Fibroblast of gingiva (primary cell): ENCODE measurements around the gene CDH23.

Source experiments
- DNase-seq: peaks from one replicate; pipeline ENCODE4 v3.0.0-alpha.2; 2011; ENCODE audit warnings: low read depth

The CDH23 gene

GRCh38 chr10:71537681-71538080 lies 141.0 kb downstream of the CDH23 start:
- no peak for DNase-seq

- no peak for DNase-seq
These were observed 142.0 kb downstream of the CDH23 start for GRCh38 chr10:71538608-71539260.

GRCh38 chr10:71539442-71540118 lies 142.9 kb downstream of the CDH23 start:
- no peak for DNase-seq

GRCh38 chr10:71542478-71542877 lies 145.8 kb downstream of the CDH23 start:
- DNase-seq: no peak

GRCh38 chr10:71543608-71544170 lies 147.0 kb downstream of the CDH23 start:
- DNase-seq: no peak

- DNase-seq: no peak
These were observed 148.3 kb downstream of the CDH23 start for GRCh38 chr10:71545001-71545400.

- DNase-seq: no peak
These were observed 149.5 kb downstream of the CDH23 start for GRCh38 chr10:71546220-71546619.

- DNase-seq: no peak
These were observed 150.6 kb downstream of the CDH23 start for GRCh38 chr10:71547312-71547711.

- peak; percentile 6 for DNase-seq
These were observed 151.4 kb downstream of the CDH23 start for GRCh38 chr10:71547876-71548846.

- no peak for DNase-seq
These were observed 153.2 kb downstream of the CDH23 start for GRCh38 chr10:71549766-71550533.

GRCh38 chr10:71550628-71551027 lies 153.9 kb downstream of the CDH23 start:
- no peak for DNase-seq

GRCh38 chr10:71551970-71552369 lies 155.2 kb downstream of the CDH23 start:
- no peak for DNase-seq

GRCh38 chr10:71553432-71553831 lies 156.7 kb downstream of the CDH23 start:
- no peak for DNase-seq

GRCh38 chr10:71554671-71555070 lies 158.0 kb downstream of the CDH23 start:
- DNase-seq: no peak

- DNase-seq: no peak
These were observed 158.5 kb downstream of the CDH23 start for GRCh38 chr10:71555087-71555723.

GRCh38 chr10:71555724-71556119 lies 159.0 kb downstream of the CDH23 start:
- DNase-seq: no peak

GRCh38 chr10:71558991-71559390 lies 162.3 kb downstream of the CDH23 start:
- no peak for DNase-seq

GRCh38 chr10:71561003-71561574 lies 164.4 kb downstream of the CDH23 start:
- DNase-seq: no peak

GRCh38 chr10:71562181-71562580 lies 165.5 kb downstream of the CDH23 start:
- no peak for DNase-seq

- no peak for DNase-seq
These were observed 166.2 kb downstream of the CDH23 start for GRCh38 chr10:71562904-71563303.
